WTC11 (cell line): ENCODE results near the gene MYO7B. TPM values are rescaled to one million over a fixed set of nuclear protein-coding genes. Genes with fewer than 3 reads are reported as not detected.

Source experiments
- ATAC-seq: fragments of 200-7000 bp; cut with Tn5 transposase; 2 replicates; pipeline ENCODE4 v1.10.0; 2021; ENCODE audit warnings: mild to moderate bottlenecking, moderate library complexity
- Bru-seq: library from RNA; stranded (reverse); fragments of 400-500 nt; gene quantifications from one replicate; lab custom pipeline; 2021; lab: Mats Ljungman, UMichigan
- CTCF ChIA-PET: fragments of 300-600 bp; sonication (Branson Sonifier 250); formaldehyde crosslinking; loops from one replicate; lab custom pipeline; 2021; ENCODE audit warnings: antibody characterized with exemption; lab: Charles Lee
- POLR2A ChIA-PET: fragments of 350-600 bp; sonication (Branson Sonifier 250); formaldehyde crosslinking; loops from one replicate; lab custom pipeline; 2021; ENCODE audit warnings: antibody characterized with exemption; lab: Charles Lee
- DNase-seq: peaks from one replicate; pipeline ENCODE4 v3.0.0; 2021; ENCODE audit warnings: low spot score
- H3K27ac Mint-ChIP-seq: 2 replicates; pipeline ENCODE4 v1.8.0; 2021; ENCODE audit warnings: mixed read lengths
- H3K27me3 Mint-ChIP-seq: 2 replicates; pipeline ENCODE4 v1.8.0; 2021; ENCODE audit warnings: low read depth, mild to moderate bottlenecking, moderate library complexity, mixed read lengths
- H3K36me3 Mint-ChIP-seq: 2 replicates; pipeline ENCODE4 v1.8.0; 2021; ENCODE audit warnings: mixed read lengths
- H3K4me1 Mint-ChIP-seq: 2 replicates; pipeline ENCODE4 v1.8.0; 2022; ENCODE audit warnings: mixed read lengths
- H3K4me3 Mint-ChIP-seq: 2 replicates; pipeline ENCODE4 v1.8.0; 2021; ENCODE audit warnings: mild to moderate bottlenecking, moderate library complexity, mixed read lengths
- H3K9me3 Mint-ChIP-seq: 2 replicates; pipeline ENCODE4 v1.8.0; 2021; ENCODE audit warnings: mixed read lengths
- ATF2 ChIP-seq: sonication (generic); formaldehyde crosslinking; IDR thresholded peaks from 2 replicates; pipeline ENCODE4 v1.8.1; 2022; ENCODE audit warnings: low read depth, missing genetic modification reagents, borderline replicate concordance
- FOXP4 ChIP-seq: sonication (generic); formaldehyde crosslinking; IDR thresholded peaks from 2 replicates; pipeline ENCODE4 v1.8.0; 2022; ENCODE audit warnings: mild to moderate bottlenecking, missing genetic modification reagents
- GRHL2 ChIP-seq: fragments of 250-450 bp; sonication (Bioruptor Pico); IDR thresholded peaks from 2 replicates; pipeline ENCODE4 v1.8.0; 2022; ENCODE audit warnings: mild to moderate bottlenecking, moderate library complexity; ENCODE audit not compliant: insufficient replicate concordance, severe bottlenecking
- MXD4 ChIP-seq: fragments of 250-450 bp; sonication (Bioruptor Pico); IDR thresholded peaks from 2 replicates; pipeline ENCODE4 v1.8.0; 2021; ENCODE audit warnings: mild to moderate bottlenecking, moderate library complexity, borderline replicate concordance
- NFATC4 ChIP-seq: fragments of 250-450 bp; sonication (Bioruptor Pico); IDR thresholded peaks from 2 replicates; pipeline ENCODE4 v1.9.0; 2021; ENCODE audit warnings: mild to moderate bottlenecking
- SMAD3 ChIP-seq: sonication (generic); formaldehyde crosslinking; IDR thresholded peaks from 2 replicates; pipeline ENCODE4 v1.8.0; 2022; ENCODE audit warnings: missing genetic modification reagents, mild to moderate bottlenecking, borderline replicate concordance
- ZNF121 ChIP-seq: sonication (generic); formaldehyde crosslinking; IDR thresholded peaks from 2 replicates; pipeline ENCODE4 v1.8.0; 2023; ENCODE audit warnings: missing genetic modification reagents
- ZNF263 ChIP-seq: sonication (generic); formaldehyde crosslinking; IDR thresholded peaks from 2 replicates; pipeline ENCODE4 v1.8.1; 2022; ENCODE audit warnings: low read depth, mild to moderate bottlenecking, moderate library complexity, missing genetic modification reagents
- long read RNA-seq, 3 experiments: library from RNA in 1 of 3; library from capped mRNA in 1 of 3; library from polyadenylated mRNA in 1 of 3; unstranded in 2 of 3; stranded (forward) in 1 of 3; transcript quantifications; one replicate each; pipeline ENCODE4 v2.0.0, GENCODE V29; 2021
- total RNA-seq: library from RNA; stranded (reverse); gene quantifications from 3 replicates; pipeline ENCODE4 v1.2.3, GENCODE V29; 2021
- TF ChIP-seq, protein P1 (sequence below): sonication (generic); formaldehyde crosslinking; IDR thresholded peaks from 2 replicates; pipeline ENCODE4 v1.8.1; 2023; ENCODE audit warnings: mild to moderate bottlenecking, missing genetic modification reagents
- TF ChIP-seq, protein P2 (sequence below): sonication (generic); formaldehyde crosslinking; IDR thresholded peaks from 2 replicates; pipeline ENCODE4 v1.8.1; 2022; ENCODE audit warnings: mild to moderate bottlenecking, missing genetic modification reagents, moderate library complexity, borderline replicate concordance
- TF ChIP-seq, protein P3 (sequence below): sonication (generic); formaldehyde crosslinking; IDR thresholded peaks from 2 replicates; pipeline ENCODE4 v1.8.1; 2022; ENCODE audit warnings: missing genetic modification reagents, borderline replicate concordance
- TF ChIP-seq, protein P4 (sequence below): sonication (generic); formaldehyde crosslinking; IDR thresholded peaks from 2 replicates; pipeline ENCODE4 v1.8.1; 2023; ENCODE audit warnings: mild to moderate bottlenecking, missing genetic modification reagents, moderate library complexity

MYO7B gene
- total RNA-seq (0.02 TPM in 1 of 3 replicates, not detected in the others), Bru-seq, nascent RNA (not detected)
- long read RNA-seq, experiment 1, partial matches to known transcripts = 0 of 1 reads
- long read RNA-seq, experiment 1, other reads (novel, unspliced or antisense) = 1 of 1 reads
- long read RNA-seq, experiment 2 = 0 reads
- long read RNA-seq, experiment 3 = 0 reads

- DNase-seq (no peak), ATAC-seq (no peak)
- peaks cover 9% of the 10 kb centered on the region; the same call in 1 of the 2 replicates for H3K27me3 Mint-ChIP-seq
- ChIA-PET POLR2A (interaction anchor here (0.5 kb wide), 1 partner anchor 263 kb away, joined by 5 read pairs; no protein-coding TSS in a partner anchor), CTCF (no interaction called here)
- TF ChIP-seq, protein P1, sequence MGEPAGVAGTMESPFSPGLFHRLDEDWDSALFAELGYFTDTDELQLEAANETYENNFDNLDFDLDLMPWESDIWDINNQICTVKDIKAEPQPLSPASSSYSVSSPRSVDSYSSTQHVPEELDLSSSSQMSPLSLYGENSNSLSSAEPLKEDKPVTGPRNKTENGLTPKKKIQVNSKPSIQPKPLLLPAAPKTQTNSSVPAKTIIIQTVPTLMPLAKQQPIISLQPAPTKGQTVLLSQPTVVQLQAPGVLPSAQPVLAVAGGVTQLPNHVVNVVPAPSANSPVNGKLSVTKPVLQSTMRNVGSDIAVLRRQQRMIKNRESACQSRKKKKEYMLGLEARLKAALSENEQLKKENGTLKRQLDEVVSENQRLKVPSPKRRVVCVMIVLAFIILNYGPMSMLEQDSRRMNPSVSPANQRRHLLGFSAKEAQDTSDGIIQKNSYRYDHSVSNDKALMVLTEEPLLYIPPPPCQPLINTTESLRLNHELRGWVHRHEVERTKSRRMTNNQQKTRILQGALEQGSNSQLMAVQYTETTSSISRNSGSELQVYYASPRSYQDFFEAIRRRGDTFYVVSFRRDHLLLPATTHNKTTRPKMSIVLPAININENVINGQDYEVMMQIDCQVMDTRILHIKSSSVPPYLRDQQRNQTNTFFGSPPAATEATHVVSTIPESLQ (CRISPR knock-in tag) = no peak
- no peak for TF ChIP-seq GRHL2 (CRISPR knock-in tag)
- TF ChIP-seq, protein P2, sequence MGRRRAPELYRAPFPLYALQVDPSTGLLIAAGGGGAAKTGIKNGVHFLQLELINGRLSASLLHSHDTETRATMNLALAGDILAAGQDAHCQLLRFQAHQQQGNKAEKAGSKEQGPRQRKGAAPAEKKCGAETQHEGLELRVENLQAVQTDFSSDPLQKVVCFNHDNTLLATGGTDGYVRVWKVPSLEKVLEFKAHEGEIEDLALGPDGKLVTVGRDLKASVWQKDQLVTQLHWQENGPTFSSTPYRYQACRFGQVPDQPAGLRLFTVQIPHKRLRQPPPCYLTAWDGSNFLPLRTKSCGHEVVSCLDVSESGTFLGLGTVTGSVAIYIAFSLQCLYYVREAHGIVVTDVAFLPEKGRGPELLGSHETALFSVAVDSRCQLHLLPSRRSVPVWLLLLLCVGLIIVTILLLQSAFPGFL (CRISPR knock-in tag) = no peak
- TF ChIP-seq, protein P3, sequence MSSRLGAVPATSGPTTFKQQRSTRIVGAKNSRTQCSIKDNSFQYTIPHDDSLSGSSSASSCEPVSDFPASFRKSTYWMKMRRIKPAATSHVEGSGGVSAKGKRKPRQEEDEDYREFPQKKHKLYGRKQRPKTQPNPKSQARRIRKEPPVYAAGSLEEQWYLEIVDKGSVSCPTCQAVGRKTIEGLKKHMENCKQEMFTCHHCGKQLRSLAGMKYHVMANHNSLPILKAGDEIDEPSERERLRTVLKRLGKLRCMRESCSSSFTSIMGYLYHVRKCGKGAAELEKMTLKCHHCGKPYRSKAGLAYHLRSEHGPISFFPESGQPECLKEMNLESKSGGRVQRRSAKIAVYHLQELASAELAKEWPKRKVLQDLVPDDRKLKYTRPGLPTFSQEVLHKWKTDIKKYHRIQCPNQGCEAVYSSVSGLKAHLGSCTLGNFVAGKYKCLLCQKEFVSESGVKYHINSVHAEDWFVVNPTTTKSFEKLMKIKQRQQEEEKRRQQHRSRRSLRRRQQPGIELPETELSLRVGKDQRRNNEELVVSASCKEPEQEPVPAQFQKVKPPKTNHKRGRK (CRISPR knock-in tag) = no peak
- TF ChIP-seq MXD4 = no peak
- no peak within 1 kb of the TSS for H3K4me3 Mint-ChIP-seq
- H3K9me3 Mint-ChIP-seq = peaks cover 4% of the 10 kb centered on the region
- no peak within 1 kb of the TSS for H3K27ac Mint-ChIP-seq
- no peaks in the 10 kb centered on the region for H3K4me1 Mint-ChIP-seq
- no peaks in the 10 kb centered on the region for H3K36me3 Mint-ChIP-seq
Measured at GRCh38 chr2:127535422-127535901, at the start of gene MYO7B. Gene MYO7B, plus strand, starts transcription at chr2:127535683. Its CDS starts 24,040 bp downstream, at chr2:127559723.

GRCh38 chr2:127485694-127486071, 49.8 kb upstream of the MYO7B start:
- ChIA-PET CTCF (no interaction called here), POLR2A (no interaction called here)
- H3K4me3 Mint-ChIP-seq = no peak overlapping the region
- peaks cover 20% of the 10 kb centered on the region for H3K4me1 Mint-ChIP-seq
- no peaks in the 10 kb centered on the region for H3K9me3 Mint-ChIP-seq
- no peak overlapping the region for H3K27ac Mint-ChIP-seq
- DNase-seq (no peak), ATAC-seq (no peak)
- H3K36me3 Mint-ChIP-seq = peaks cover 79% of the 10 kb centered on the region
- no peaks in the 10 kb centered on the region for H3K27me3 Mint-ChIP-seq
- TF ChIP-seq ATF2 (CRISPR knock-in tag) (no peak), SMAD3 (CRISPR knock-in tag) (no peak), ZNF121 (CRISPR knock-in tag) (no peak), ZNF263 (CRISPR knock-in tag) (no peak), NFATC4 (CRISPR knock-in tag) (no peak), FOXP4 (CRISPR knock-in tag) (no peak)
- TF ChIP-seq, protein P2 (CRISPR knock-in tag) = no peak
- TF ChIP-seq, protein P4, sequence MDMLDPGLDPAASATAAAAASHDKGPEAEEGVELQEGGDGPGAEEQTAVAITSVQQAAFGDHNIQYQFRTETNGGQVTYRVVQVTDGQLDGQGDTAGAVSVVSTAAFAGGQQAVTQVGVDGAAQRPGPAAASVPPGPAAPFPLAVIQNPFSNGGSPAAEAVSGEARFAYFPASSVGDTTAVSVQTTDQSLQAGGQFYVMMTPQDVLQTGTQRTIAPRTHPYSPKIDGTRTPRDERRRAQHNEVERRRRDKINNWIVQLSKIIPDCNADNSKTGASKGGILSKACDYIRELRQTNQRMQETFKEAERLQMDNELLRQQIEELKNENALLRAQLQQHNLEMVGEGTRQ (CRISPR knock-in tag) = no peak
